Measurements from ENCODE around the gene PLCB4.

The PLCB4 gene

DNA sequence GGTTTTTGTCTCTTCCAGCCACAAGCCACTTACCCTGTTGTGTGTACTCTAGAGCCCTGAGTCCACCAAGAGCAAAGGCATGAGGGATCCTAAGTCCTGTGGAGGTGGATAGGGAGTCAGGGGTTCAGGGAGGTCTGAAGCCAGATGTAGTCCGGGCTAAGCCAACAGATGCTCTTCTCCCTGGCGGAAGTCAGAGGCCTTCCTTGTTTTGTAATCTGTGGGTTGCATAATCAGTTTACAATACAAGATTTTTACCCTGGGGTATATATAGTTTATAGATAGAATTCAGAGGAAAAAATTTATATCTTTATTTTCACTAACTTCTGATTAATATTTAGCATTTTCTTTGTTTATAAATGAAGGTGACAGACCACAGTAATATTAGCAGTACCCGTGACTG lies 454.7 kb downstream of the PLCB4 start:
- no peak for DNase-seq (ENCODE audit: low spot score)

All from LoVo (cell line).